Measurements from ENCODE around the gene HTR4.

Gene HTR4

DNA sequence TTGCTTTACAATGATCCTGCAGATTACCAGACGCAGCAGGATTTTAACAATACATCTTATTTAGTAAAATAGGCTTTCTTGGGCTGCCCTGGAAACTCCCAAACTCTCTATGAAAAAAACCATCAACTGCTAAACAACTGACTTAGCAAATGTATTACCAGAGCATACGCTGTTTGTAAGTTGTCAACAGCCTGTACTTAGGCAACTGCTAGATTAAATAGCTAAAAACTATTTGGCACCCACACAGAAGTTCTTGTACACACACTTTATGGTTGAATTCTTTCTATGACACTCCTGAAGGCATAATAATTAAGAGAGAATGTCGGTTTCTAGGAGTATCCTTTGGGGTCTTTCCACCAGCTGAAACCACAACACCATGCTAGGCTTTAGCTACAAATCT lies 146.7 kb downstream of the HTR4 start:
- Histone ChIP-seq H3K4me2 (ENCODE audit: low read depth, low read length) (no peak overlapping the region), H2AFZ (ENCODE audit: low read length) (no peak overlapping the region), H3K9ac (ENCODE audit: low read length) (no peak overlapping the region), H3K9me2 (replicated peaks; ENCODE audit: insufficient read depth, low read length) (no peaks in the 10 kb centered on the region), H3K27me3 (replicated peaks; ENCODE audit: insufficient read depth, low read length) (no peaks in the 10 kb centered on the region), H3K4me1 (ENCODE audit: low read length) (no peaks in the 10 kb centered on the region), H3K36me3 (replicated peaks; ENCODE audit: insufficient read depth, low read length) (no peaks in the 10 kb centered on the region), H3K79me2 (ENCODE audit: low read length) (no peaks in the 10 kb centered on the region), H4K20me1 (ENCODE audit: insufficient read depth, low read length) (no peaks in the 10 kb centered on the region), H3K27ac (ENCODE audit: low read length) (no peak overlapping the region), H3K4me3 (ENCODE audit: low read length) (no peak overlapping the region), H3K9me3 (replicated peaks; ENCODE audit: insufficient read depth, low read length) (no peaks in the 10 kb centered on the region), H3F3A (ENCODE audit: insufficient read depth, low read length) (no peaks in the 10 kb centered on the region)
- no peak for DNase-seq
- TF ChIP-seq, protein P1, sequence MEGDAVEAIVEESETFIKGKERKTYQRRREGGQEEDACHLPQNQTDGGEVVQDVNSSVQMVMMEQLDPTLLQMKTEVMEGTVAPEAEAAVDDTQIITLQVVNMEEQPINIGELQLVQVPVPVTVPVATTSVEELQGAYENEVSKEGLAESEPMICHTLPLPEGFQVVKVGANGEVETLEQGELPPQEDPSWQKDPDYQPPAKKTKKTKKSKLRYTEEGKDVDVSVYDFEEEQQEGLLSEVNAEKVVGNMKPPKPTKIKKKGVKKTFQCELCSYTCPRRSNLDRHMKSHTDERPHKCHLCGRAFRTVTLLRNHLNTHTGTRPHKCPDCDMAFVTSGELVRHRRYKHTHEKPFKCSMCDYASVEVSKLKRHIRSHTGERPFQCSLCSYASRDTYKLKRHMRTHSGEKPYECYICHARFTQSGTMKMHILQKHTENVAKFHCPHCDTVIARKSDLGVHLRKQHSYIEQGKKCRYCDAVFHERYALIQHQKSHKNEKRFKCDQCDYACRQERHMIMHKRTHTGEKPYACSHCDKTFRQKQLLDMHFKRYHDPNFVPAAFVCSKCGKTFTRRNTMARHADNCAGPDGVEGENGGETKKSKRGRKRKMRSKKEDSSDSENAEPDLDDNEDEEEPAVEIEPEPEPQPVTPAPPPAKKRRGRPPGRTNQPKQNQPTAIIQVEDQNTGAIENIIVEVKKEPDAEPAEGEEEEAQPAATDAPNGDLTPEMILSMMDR (IDR thresholded peaks at IDR 0.05; ENCODE audit: low read length): no peak
- no peak for TF ChIP-seq EZH2phosphoT487 (IDR thresholded peaks at IDR 0.05; ENCODE audit: low read length)
- TF ChIP-seq EZH2 (optimal IDR thresholded peaks at IDR 0.05; ENCODE audit: low read depth, low read length): no peak

DNA sequence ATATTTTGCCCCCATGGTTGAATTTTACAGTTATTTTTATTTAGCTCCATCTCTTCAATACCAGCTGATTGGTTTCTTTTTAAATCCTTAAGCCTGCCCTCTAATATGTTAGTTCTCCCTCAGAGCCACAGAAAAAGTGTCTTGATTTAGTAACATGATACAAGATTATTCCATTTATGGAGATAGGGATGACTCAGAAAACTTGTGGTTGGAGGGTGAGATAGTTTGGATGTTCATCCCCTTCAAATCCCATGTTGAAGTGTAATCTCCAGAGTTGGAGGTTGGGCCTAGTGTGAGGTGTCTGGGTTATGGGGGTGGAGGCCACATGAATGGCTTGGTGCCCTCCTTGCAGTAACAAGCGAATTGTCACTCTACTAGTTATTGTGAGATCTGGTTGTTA lies 154.9 kb downstream of the HTR4 start:
- Histone ChIP-seq H3K79me2 (ENCODE audit: low read length) (no peaks in the 10 kb centered on the region), H3K4me3 (ENCODE audit: low read length) (no peak overlapping the region), H2AFZ (ENCODE audit: low read length) (no peak overlapping the region), H3K27me3 (replicated peaks; ENCODE audit: insufficient read depth, low read length) (no peaks in the 10 kb centered on the region), H3K9ac (ENCODE audit: low read length) (no peak overlapping the region), H3F3A (ENCODE audit: insufficient read depth, low read length) (no peaks in the 10 kb centered on the region), H4K20me1 (ENCODE audit: insufficient read depth, low read length) (no peaks in the 10 kb centered on the region), H3K9me2 (replicated peaks; ENCODE audit: insufficient read depth, low read length) (no peaks in the 10 kb centered on the region), H3K4me1 (ENCODE audit: low read length) (no peaks in the 10 kb centered on the region), H3K36me3 (replicated peaks; ENCODE audit: insufficient read depth, low read length) (no peaks in the 10 kb centered on the region), H3K9me3 (replicated peaks; ENCODE audit: insufficient read depth, low read length) (no peaks in the 10 kb centered on the region), H3K27ac (ENCODE audit: low read length) (no peak overlapping the region), H3K4me2 (ENCODE audit: low read depth, low read length) (no peak overlapping the region)
- DNase-seq: no peak
- TF ChIP-seq EZH2 (optimal IDR thresholded peaks at IDR 0.05; ENCODE audit: low read depth, low read length) (no peak), EZH2phosphoT487 (IDR thresholded peaks at IDR 0.05; ENCODE audit: low read length) (no peak)
- TF ChIP-seq, protein P1 (IDR thresholded peaks at IDR 0.05; ENCODE audit: low read length): no peak

DNA sequence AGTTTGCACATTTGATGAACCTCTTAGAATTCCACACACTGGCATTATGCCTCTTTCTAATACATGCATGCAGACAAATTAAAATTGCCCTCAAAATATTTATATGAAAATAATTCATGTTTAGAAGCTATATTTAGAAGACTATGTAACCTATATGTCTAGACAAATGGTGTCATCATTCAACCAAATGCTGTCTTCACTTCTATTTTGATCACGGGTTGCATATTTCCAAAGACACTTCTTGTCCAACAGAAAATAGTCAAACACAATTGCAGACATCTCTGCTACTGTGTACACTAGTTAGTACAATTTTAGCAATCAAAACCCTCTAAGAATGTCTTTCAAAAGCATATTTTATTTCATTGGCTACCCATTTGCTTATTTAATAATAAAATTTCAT lies 156.6 kb downstream of the HTR4 start:
- DNase-seq: no peak
- Histone ChIP-seq H2AFZ (ENCODE audit: low read length) (no peak overlapping the region), H3K4me2 (ENCODE audit: low read depth, low read length) (no peak overlapping the region), H3K9me2 (replicated peaks; ENCODE audit: insufficient read depth, low read length) (no peaks in the 10 kb centered on the region), H3K4me1 (ENCODE audit: low read length) (no peaks in the 10 kb centered on the region), H3K27me3 (replicated peaks; ENCODE audit: insufficient read depth, low read length) (no peaks in the 10 kb centered on the region), H3K79me2 (ENCODE audit: low read length) (no peaks in the 10 kb centered on the region), H3F3A (ENCODE audit: insufficient read depth, low read length) (no peaks in the 10 kb centered on the region), H3K36me3 (replicated peaks; ENCODE audit: insufficient read depth, low read length) (no peaks in the 10 kb centered on the region), H3K9ac (ENCODE audit: low read length) (no peak overlapping the region), H3K27ac (ENCODE audit: low read length) (no peak overlapping the region), H3K4me3 (ENCODE audit: low read length) (no peak overlapping the region), H3K9me3 (replicated peaks; ENCODE audit: insufficient read depth, low read length) (no peaks in the 10 kb centered on the region), H4K20me1 (ENCODE audit: insufficient read depth, low read length) (no peaks in the 10 kb centered on the region)
- no peak for TF ChIP-seq EZH2 (optimal IDR thresholded peaks at IDR 0.05; ENCODE audit: low read depth, low read length)
- TF ChIP-seq, protein P1 (IDR thresholded peaks at IDR 0.05; ENCODE audit: low read length): no peak
- TF ChIP-seq EZH2phosphoT487 (IDR thresholded peaks at IDR 0.05; ENCODE audit: low read length): no peak
